ENCODE results near the gene RPS18. TPM values are rescaled to one million over a fixed set of nuclear protein-coding genes. Genes with fewer than 3 reads are reported as not detected.

The RPS18 gene
- total and polyA plus RNA-seq, 2 of the 13 experiments (the other 11 are each of a cell fraction or from before 2014, with no cell fraction given) = 3,896 to 5,806 TPM

DNA sequence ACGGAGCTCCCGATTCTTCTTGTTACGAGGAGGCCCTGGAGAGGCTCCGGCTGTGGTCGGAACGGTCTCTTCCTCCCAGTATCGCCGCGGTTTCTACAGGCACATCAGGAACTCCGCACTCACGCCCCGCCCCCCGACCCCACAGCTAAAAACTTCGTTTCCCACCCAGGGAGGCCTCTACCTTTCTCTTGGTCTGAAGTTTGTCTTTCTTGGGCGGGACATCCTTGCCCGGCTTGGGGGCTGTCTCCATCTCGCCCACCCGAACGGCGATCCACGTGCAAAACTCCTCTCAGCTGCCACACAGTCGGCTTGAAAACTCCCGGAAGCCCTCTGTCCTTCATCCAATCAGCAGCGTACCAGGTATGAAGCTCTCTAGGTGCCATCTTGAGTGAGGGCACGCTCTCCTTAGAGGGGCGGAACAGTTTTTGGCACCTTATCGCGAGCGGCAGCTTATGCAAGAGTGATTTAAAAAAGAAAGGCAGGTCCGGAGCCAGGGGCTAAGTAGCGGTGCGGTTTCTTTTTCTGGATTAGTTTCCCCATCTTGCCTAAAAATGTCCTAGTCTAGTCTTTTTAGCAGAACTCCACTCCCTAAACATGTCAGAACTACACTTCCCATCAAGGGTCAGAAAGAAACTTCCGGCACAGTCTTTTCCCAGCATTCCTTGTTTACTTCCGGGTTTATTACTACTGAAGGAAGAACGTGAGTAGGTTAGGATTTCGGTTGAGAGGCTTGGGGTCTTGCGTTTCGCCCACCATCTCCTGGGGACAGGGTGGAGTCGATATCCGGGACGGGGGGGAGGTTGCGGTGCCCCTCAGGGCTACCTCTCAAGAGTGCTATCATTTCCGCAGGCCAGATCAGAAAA is 17.3 kb downstream of the RPS18 start, which contains the start of the genes PFDN6 and WDR46 (continued):
- TF ChIP-seq ZNF879 (CRISPR knock-in tag; IDR thresholded peaks at IDR 0.05) (no peak), HMG20B (CRISPR knock-in tag; conservative IDR thresholded peaks at IDR 0.05) (no peak), TARDBP (CRISPR knock-in tag; IDR thresholded peaks at IDR 0.05) (no peak; the same call in 1 of the 2 replicates), ZNF205 (CRISPR knock-in tag; IDR thresholded peaks at IDR 0.05) (no peak), JUNB (CRISPR knock-in tag; IDR thresholded peaks at IDR 0.05; ENCODE audit: borderline replicate concordance) (no peak), ONECUT2 (CRISPR knock-in tag; IDR thresholded peaks at IDR 0.05) (no peak), GTF3A (CRISPR knock-in tag; conservative IDR thresholded peaks at IDR 0.05) (peak; percentile 60; the same call in 1 of the 2 replicates), MEF2D (CRISPR knock-in tag; IDR thresholded peaks at IDR 0.05) (no peak), KDM5B (CRISPR knock-in tag; IDR thresholded peaks at IDR 0.05; ENCODE audit: borderline replicate concordance) (no peak; the same call in 1 of the 2 replicates), SNAPC2 (CRISPR knock-in tag; IDR thresholded peaks at IDR 0.05) (no peak), MYC (CRISPR knock-in tag; IDR thresholded peaks at IDR 0.05; ENCODE audit: borderline replicate concordance) (peak; percentile 85; the same call in 1 of the 2 replicates), HDAC6 (IDR thresholded peaks at IDR 0.05; ENCODE audit: low read depth, low read length) (no peak), ZNF746 (CRISPR knock-in tag; IDR thresholded peaks at IDR 0.05) (no peak; the same call in 1 of the 2 replicates), ZFP82 (CRISPR knock-in tag; IDR thresholded peaks at IDR 0.05; ENCODE audit: borderline replicate concordance) (no peak), ZNF3 (CRISPR knock-in tag; IDR thresholded peaks at IDR 0.05) (no peak), NFKB2 (CRISPR knock-in tag; IDR thresholded peaks at IDR 0.05; ENCODE audit: borderline replicate concordance) (no peak), TCF7L2 (IDR thresholded peaks at IDR 0.05; ENCODE audit: low read depth, low read length) (no peak), NONO (IDR thresholded peaks at IDR 0.05) (no peak), NONO (CRISPR knock-in tag; conservative IDR thresholded peaks at IDR 0.05) (peak; percentile 81), RAD51 (IDR thresholded peaks at IDR 0.05; ENCODE audit: borderline replicate concordance) (no peak), ZNF382 (CRISPR knock-in tag; IDR thresholded peaks at IDR 0.05; ENCODE audit: borderline replicate concordance) (no peak), CHD4 (IDR thresholded peaks at IDR 0.05; ENCODE audit: borderline replicate concordance, low read length) (no peak), ZNF670 (CRISPR knock-in tag; IDR thresholded peaks at IDR 0.05; ENCODE audit: borderline replicate concordance) (no peak), ZNF468 (CRISPR knock-in tag; IDR thresholded peaks at IDR 0.05) (no peak), NFIB (CRISPR knock-in tag; IDR thresholded peaks at IDR 0.05; ENCODE audit: borderline replicate concordance) (no peak), SP2 (CRISPR knock-in tag; IDR thresholded peaks at IDR 0.05) (peak; percentile 74), SNAI1 (CRISPR knock-in tag; IDR thresholded peaks at IDR 0.05; ENCODE audit: borderline replicate concordance) (no peak), ZNF138 (CRISPR knock-in tag; IDR thresholded peaks at IDR 0.05; ENCODE audit: low read depth) (no peak), ESRRA (CRISPR knock-in tag; IDR thresholded peaks at IDR 0.05; ENCODE audit: low read depth) (no peak)
- TF ChIP-seq, protein P1, sequence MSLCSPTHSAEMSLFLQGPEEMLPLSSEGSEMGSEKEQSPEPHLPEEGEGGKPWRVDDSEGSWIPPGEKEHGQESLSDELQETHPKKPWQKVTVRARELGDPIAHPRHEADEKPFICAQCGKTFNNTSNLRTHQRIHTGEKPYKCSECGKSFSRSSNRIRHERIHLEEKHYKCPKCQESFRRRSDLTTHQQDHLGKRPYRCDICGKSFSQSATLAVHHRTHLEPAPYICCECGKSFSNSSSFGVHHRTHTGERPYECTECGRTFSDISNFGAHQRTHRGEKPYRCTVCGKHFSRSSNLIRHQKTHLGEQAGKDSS (CRISPR knock-in tag; IDR thresholded peaks at IDR 0.05; ENCODE audit: borderline replicate concordance, low read depth) = peak; percentile 66; the same call in 1 of the 2 replicates
- TF ChIP-seq, protein P2, sequence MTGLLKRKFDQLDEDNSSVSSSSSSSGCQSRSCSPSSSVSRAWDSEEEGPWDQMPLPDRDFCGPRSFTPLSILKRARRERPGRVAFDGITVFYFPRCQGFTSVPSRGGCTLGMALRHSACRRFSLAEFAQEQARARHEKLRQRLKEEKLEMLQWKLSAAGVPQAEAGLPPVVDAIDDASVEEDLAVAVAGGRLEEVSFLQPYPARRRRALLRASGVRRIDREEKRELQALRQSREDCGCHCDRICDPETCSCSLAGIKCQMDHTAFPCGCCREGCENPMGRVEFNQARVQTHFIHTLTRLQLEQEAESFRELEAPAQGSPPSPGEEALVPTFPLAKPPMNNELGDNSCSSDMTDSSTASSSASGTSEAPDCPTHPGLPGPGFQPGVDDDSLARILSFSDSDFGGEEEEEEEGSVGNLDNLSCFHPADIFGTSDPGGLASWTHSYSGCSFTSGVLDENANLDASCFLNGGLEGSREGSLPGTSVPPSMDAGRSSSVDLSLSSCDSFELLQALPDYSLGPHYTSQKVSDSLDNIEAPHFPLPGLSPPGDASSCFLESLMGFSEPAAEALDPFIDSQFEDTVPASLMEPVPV (CRISPR knock-in tag; IDR thresholded peaks at IDR 0.05) = no peak; the same call in 1 of the 2 replicates

Data from HepG2 (cell line).